ENCODE results near the gene DDX31.
"Not testable (repeated sequence)": the region's sequence is repeated elsewhere in the genome, so short reads cannot be mapped to it uniquely, and the experiment has no call there.

DDX31 gene

GRCh38 chr9:132577119-132577518 is 92.7 kb downstream of the DDX31 start:
- DNase-seq (ENCODE audit: low spot score): no peak

- DNase-seq (ENCODE audit: low spot score): no peak
Observed at GRCh38 chr9:132575811-132576210, 94.0 kb downstream of the DDX31 start.

GRCh38 chr9:132575005-132575609 is 94.7 kb downstream of the DDX31 start:
- DNase-seq (ENCODE audit: low spot score): peak; percentile 49

GRCh38 chr9:132572921-132573320 is 96.9 kb downstream of the DDX31 start:
- no peak for DNase-seq (ENCODE audit: low spot score)

- DNase-seq (ENCODE audit: low spot score): no peak
Observed at GRCh38 chr9:132571806-132572600, 97.8 kb downstream of the DDX31 start.

- DNase-seq (ENCODE audit: low spot score): not testable (repeated sequence)
Observed at GRCh38 chr9:132568787-132569186, 101.0 kb downstream of the DDX31 start.

- DNase-seq (ENCODE audit: low spot score): no peak
Observed at GRCh38 chr9:132564526-132564925, 105.3 kb downstream of the DDX31 start.

GRCh38 chr9:132562306-132562573 is 107.5 kb downstream of the DDX31 start:
- no peak for DNase-seq (ENCODE audit: low spot score)

GRCh38 chr9:132560616-132561202 is 109.1 kb downstream of the DDX31 start:
- DNase-seq (ENCODE audit: low spot score): no peak

- DNase-seq (ENCODE audit: low spot score): no peak
Observed at GRCh38 chr9:132559711-132560110, 110.1 kb downstream of the DDX31 start.

- no peak for DNase-seq (ENCODE audit: low spot score)
Observed at GRCh38 chr9:132557159-132557558, 112.6 kb downstream of the DDX31 start.

GRCh38 chr9:132556714-132557113 is 113.1 kb downstream of the DDX31 start:
- DNase-seq (ENCODE audit: low spot score): no peak

GRCh38 chr9:132556235-132556634 is 113.5 kb downstream of the DDX31 start:
- DNase-seq (ENCODE audit: low spot score): no peak

- DNase-seq (ENCODE audit: low spot score): no peak
Observed at GRCh38 chr9:132555528-132555927, 114.3 kb downstream of the DDX31 start.

- no peak for DNase-seq (ENCODE audit: low spot score)
Observed at GRCh38 chr9:132554755-132555154, 115.0 kb downstream of the DDX31 start.

- DNase-seq (ENCODE audit: low spot score): no peak
Observed at GRCh38 chr9:132552041-132552440, 117.7 kb downstream of the DDX31 start.

- DNase-seq (ENCODE audit: low spot score): no peak
Observed at GRCh38 chr9:132551556-132551955, 118.2 kb downstream of the DDX31 start.

- DNase-seq (ENCODE audit: low spot score): no peak
Observed at GRCh38 chr9:132548751-132549640, 120.8 kb downstream of the DDX31 start.

- no peak for DNase-seq (ENCODE audit: low spot score)
Observed at GRCh38 chr9:132547976-132548730, 121.6 kb downstream of the DDX31 start.

GRCh38 chr9:132547436-132547835 is 122.3 kb downstream of the DDX31 start:
- DNase-seq (ENCODE audit: low spot score): no peak

- no peak for DNase-seq (ENCODE audit: low spot score)
Observed at GRCh38 chr9:132547052-132547431, 122.7 kb downstream of the DDX31 start.
